K562 (cell line): ENCODE data around the gene ATF6B. TPM values are rescaled to one million over a fixed set of nuclear protein-coding genes. Genes with fewer than 3 reads are reported as not detected.

ENCODE experiments used
- ARHGAP35 ChIP-seq: fragments of 450-650 bp; IDR thresholded peaks from 2 replicates; pipeline ENCODE4 v1.6.1; 2018; ENCODE audit not compliant: partially characterized antibody
- ARID1B ChIP-seq: fragments of 450-650 bp; IDR thresholded peaks from 2 replicates; pipeline ENCODE4 v1.6.1; 2016; ENCODE audit warnings: antibody characterized with exemption, mild to moderate bottlenecking, inconsistent platforms
- CEBPG ChIP-seq, 3 experiments: fragments of 200-800 bp in 1 of 3; sonication (Bioruptor generic) in 1 of 3; sonication (generic) in 1 of 3; formaldehyde crosslinking in 1 of 3; IDR thresholded peaks in 2 of 3; conservative IDR thresholded peaks in 1 of 3; 2 replicates each; pipeline versions ENCODE4 v1.6.1 to v1.8.0; 2016 to 2022; ENCODE audit warnings: missing compliant biosample characterization in 2 of 3, missing genetic modification characterization in 2 of 3, mild to moderate bottlenecking in 1 of 3, missing genetic modification reagents in 1 of 3
- ETV1 ChIP-seq: fragments of 450-650 bp; conservative IDR thresholded peaks from 2 replicates; pipeline ENCODE4 v1.6.1; 2016; ENCODE audit warnings: missing genetic modification characterization, control low read depth, low read depth, missing compliant biosample characterization
- EWSR1 ChIP-seq: fragments of 450-650 bp; IDR thresholded peaks from 2 replicates; pipeline ENCODE4 v1.6.1; 2018; ENCODE audit warnings: borderline replicate concordance, mild to moderate bottlenecking, low read depth, moderate library complexity; ENCODE audit not compliant: partially characterized antibody
- EZH2 ChIP-seq: IDR thresholded peaks from 2 replicates; pipeline ENCODE4 v1.6.1; 2012; ENCODE audit warnings: low read depth, mild to moderate bottlenecking, inconsistent platforms, low read length, borderline replicate concordance
- FOSL1 ChIP-seq: fragments of 200-800 bp; sonication (Bioruptor generic); conservative IDR thresholded peaks from 2 replicates; pipeline ENCODE4 v1.6.1; 2016; ENCODE audit warnings: missing genetic modification characterization, missing compliant biosample characterization
- HBP1 ChIP-seq: fragments of 450-650 bp; formaldehyde crosslinking; IDR thresholded peaks from 2 replicates; pipeline ENCODE4 v1.4.0; 2022; ENCODE audit warnings: missing genetic modification characterization
- HDAC1 ChIP-seq, 2 experiments: fragments of 450-650 bp; IDR thresholded peaks; 2 replicates each; pipeline ENCODE4 v1.6.1; 2016 to 2017; ENCODE audit warnings: inconsistent platforms in 1 of 2, mild to moderate bottlenecking in 1 of 2, moderate library complexity in 1 of 2
- KLF13 ChIP-seq: fragments of 450-650 bp; IDR thresholded peaks from 2 replicates; pipeline ENCODE4 v1.6.1; 2016; ENCODE audit warnings: missing genetic modification characterization, low read depth, mild to moderate bottlenecking, missing compliant biosample characterization, moderate library complexity, borderline replicate concordance
- LARP7 ChIP-seq: fragments of 450-650 bp; IDR thresholded peaks from 2 replicates; pipeline ENCODE4 v1.6.1; 2016
- MAFK ChIP-seq: IDR thresholded peaks from 2 replicates; pipeline ENCODE4 v1.6.1; 2011; ENCODE audit warnings: low read length, improper control_type of control experiment
- MTA3 ChIP-seq: fragments of 450-650 bp; formaldehyde crosslinking; IDR thresholded peaks from 2 replicates; pipeline ENCODE4 v1.6.1; 2017; ENCODE audit warnings: mild to moderate bottlenecking, borderline replicate concordance
- NR2F6 ChIP-seq: fragments of 450-650 bp; formaldehyde crosslinking; IDR thresholded peaks from 2 replicates; pipeline ENCODE4 v1.4.0; 2020; ENCODE audit warnings: mild to moderate bottlenecking
- PKNOX1 ChIP-seq: fragments of 450-650 bp; IDR thresholded peaks from 2 replicates; pipeline ENCODE4 v1.6.1; 2016
- POLR2AphosphoS5 ChIP-seq: IDR thresholded peaks from 2 replicates; pipeline ENCODE4 v1.6.1; 2011; ENCODE audit warnings: mild to moderate bottlenecking, low read depth, low read length, moderate library complexity; ENCODE audit not compliant: control insufficient read depth, insufficient read depth
- RBM17 ChIP-seq: fragments of 200-400 bp; formaldehyde crosslinking; IDR thresholded peaks from 2 replicates; pipeline ENCODE4 v1.6.1; 2017; ENCODE audit warnings: low read depth, mild to moderate bottlenecking, low read length, borderline replicate concordance
- SRF ChIP-seq, 2 experiments: fragments of 250-450, 450-650 bp in 1 of 2; sonication (Bioruptor Pico) in 1 of 2; sonication (generic) in 1 of 2; formaldehyde crosslinking; IDR thresholded peaks; 2 replicates each; pipeline versions ENCODE4 v1.5.0 to v1.5.1; 2020 to 2022; ENCODE audit warnings: mild to moderate bottlenecking in 1 of 2, missing genetic modification reagents in 1 of 2
- TAF9B ChIP-seq: fragments of 450-650 bp; IDR thresholded peaks from 2 replicates; pipeline ENCODE4 v1.6.1; 2018; ENCODE audit warnings: mild to moderate bottlenecking; ENCODE audit not compliant: partially characterized antibody
- ZNF143 ChIP-seq: sonication (generic); formaldehyde crosslinking; IDR thresholded peaks from 2 replicates; pipeline ENCODE4 v1.9.0; 2022; ENCODE audit warnings: mild to moderate bottlenecking, missing genetic modification reagents
- polyA plus RNA-seq, 8 experiments: library from polyadenylated mRNA; depleted of rRNA in 4 of 8; stranded (reverse) in 5 of 8; unstranded in 3 of 8; fragments of >200 nt; fragmentation: Nextera tagmentation in 2 of 8; fragmentation: Illumina TruSeq in 1 of 8; extraction: Ambion mirVana in 2 of 8; extraction: Trizol in 1 of 8; gene quantifications; 2 replicates each; pipeline versions ENCODE4 v1.2.1 to v1.2.3, GENCODE V29; 2011 to 2014; ENCODE audit warnings: inconsistent platforms in 1 of 8, missing spikeins in 1 of 8
- total RNA-seq, 7 experiments: library from RNA; depleted of rRNA in 6 of 7; stranded (reverse); fragments of >200 nt in 6 of 7; fragmentation: Illumina TruSeq in 2 of 7; extraction: Trizol in 2 of 7; gene quantifications; 2 replicates each; pipeline versions ENCODE4 v1.2.1 to v1.2.3, GENCODE V29; 2011 to 2021; ENCODE audit warnings: low replicate concordance in 1 of 7
- TF ChIP-seq, protein P1 (sequence below), 2 experiments: IDR thresholded peaks; 2 replicates each; pipeline ENCODE4 v1.6.1; 2011; ENCODE audit warnings: borderline replicate concordance in 1 of 2, control low read depth in 1 of 2, low read depth in 1 of 2, low read length in 1 of 2, mild to moderate bottlenecking in 1 of 2, mixed read lengths in 1 of 2, moderate library complexity in 1 of 2; ENCODE audit not compliant: insufficient read depth in 1 of 2, insufficient read length in 1 of 2, poor library complexity in 1 of 2, severe bottlenecking in 1 of 2; ENCODE audit errors: extremely low read depth in 1 of 2
- TF ChIP-seq, protein P2 (sequence below): fragments of 450-650 bp; formaldehyde crosslinking; conservative IDR thresholded peaks from 2 replicates; pipeline ENCODE4 v1.4.0; 2022; ENCODE audit warnings: mild to moderate bottlenecking, missing genetic modification characterization

Gene ATF6B
- total and polyA plus RNA-seq, 9 of the 15 experiments (the other 6 are each of a cell fraction or from before 2014, with no cell fraction given) = 20.7 to 131 (median 31.7) TPM

DNA sequence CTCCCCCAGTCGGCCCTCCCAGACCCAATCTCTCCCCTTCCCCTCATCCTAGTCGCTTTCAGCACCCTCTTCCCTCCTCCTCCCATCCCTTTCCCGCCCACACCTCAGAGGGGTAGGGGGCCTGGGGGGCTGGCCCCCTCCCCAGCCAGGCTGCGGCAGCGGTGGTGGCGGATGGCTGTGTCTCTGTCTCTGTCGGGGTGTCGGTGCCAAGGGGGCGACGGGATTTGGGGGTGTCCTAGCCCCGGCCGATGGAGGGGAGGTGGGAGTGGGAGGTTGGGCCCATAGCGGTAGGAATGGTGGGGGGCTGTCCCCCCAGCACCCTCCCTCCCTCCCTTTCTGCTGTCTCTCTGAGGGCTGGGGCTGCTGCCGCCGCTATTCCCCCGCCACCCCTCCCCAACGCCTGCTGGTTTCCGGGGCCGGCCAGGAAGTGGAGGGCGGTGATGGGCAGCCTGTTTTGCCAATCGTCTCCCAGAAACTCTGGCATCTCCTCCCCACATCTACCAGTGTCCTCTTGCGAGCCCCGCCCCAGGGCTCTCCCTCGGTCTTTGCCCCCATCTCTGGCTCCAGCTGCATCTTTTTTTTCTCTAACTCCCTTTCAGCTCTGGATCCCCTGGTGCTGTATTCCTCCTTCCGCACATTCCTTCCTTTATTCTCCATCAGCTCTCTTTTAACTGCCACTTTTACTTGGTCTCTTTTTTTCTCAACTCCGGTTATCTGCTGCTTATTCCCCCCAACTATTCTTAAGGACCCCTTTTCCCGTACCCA is 47.8 kb upstream of the ATF6B start, which contains the start of gene AGPAT1 (continued):
- TF ChIP-seq, protein P1, sequence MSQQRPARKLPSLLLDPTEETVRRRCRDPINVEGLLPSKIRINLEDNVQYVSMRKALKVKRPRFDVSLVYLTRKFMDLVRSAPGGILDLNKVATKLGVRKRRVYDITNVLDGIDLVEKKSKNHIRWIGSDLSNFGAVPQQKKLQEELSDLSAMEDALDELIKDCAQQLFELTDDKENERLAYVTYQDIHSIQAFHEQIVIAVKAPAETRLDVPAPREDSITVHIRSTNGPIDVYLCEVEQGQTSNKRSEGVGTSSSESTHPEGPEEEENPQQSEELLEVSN (IDR thresholded peaks at IDR 0.05; ENCODE audit: borderline replicate concordance in 1 of 2, extremely low read depth in 1 of 2, insufficient read depth in 1 of 2, insufficient read length in 1 of 2, low read depth in 1 of 2, low read length in 1 of 2, poor library complexity in 1 of 2, severe bottlenecking in 1 of 2) = peak in 1 of 2 experiments; percentile 19
- TF ChIP-seq ARHGAP35 = no peak
- TF ChIP-seq, protein P2, sequence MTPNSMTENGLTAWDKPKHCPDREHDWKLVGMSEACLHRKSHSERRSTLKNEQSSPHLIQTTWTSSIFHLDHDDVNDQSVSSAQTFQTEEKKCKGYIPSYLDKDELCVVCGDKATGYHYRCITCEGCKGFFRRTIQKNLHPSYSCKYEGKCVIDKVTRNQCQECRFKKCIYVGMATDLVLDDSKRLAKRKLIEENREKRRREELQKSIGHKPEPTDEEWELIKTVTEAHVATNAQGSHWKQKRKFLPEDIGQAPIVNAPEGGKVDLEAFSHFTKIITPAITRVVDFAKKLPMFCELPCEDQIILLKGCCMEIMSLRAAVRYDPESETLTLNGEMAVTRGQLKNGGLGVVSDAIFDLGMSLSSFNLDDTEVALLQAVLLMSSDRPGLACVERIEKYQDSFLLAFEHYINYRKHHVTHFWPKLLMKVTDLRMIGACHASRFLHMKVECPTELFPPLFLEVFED = peak; percentile 84
- no peak for TF ChIP-seq RBM17
- no peak for TF ChIP-seq EWSR1
- peak in 1 of 2 experiments; percentile 68; a peak in 2 of 4 replicates for TF ChIP-seq HDAC1 (IDR thresholded peaks at IDR 0.05)
- no peak for TF ChIP-seq NR2F6 (CRISPR knock-in tag)
- TF ChIP-seq POLR2AphosphoS5 = peak; percentile 55; the same call in 1 of the 2 replicates
- TF ChIP-seq ZNF143 = no peak
- peak; percentile 35 for TF ChIP-seq ARID1B
- TF ChIP-seq MTA3 = no peak
- peak; percentile 75 for TF ChIP-seq ETV1 (tag)
- TF ChIP-seq EZH2 = no peak
- peak; percentile 7 for TF ChIP-seq TAF9B
- TF ChIP-seq CEBPG (CRISPR knock-in tag; IDR thresholded peaks at IDR 0.05) = 0 out of 2 replicates have a peak, but pooled peaks have one; percentile 14
- TF ChIP-seq CEBPG (tag; conservative IDR thresholded peaks at IDR 0.05 in 1 of 2, IDR thresholded peaks at IDR 0.05 in 1 of 2) = no peak
- peak; percentile 99 for TF ChIP-seq LARP7
- no peak for TF ChIP-seq KLF13
- TF ChIP-seq SRF (CRISPR knock-in tag; IDR thresholded peaks at IDR 0.05) = no peak
- TF ChIP-seq MAFK = no peak
- TF ChIP-seq FOSL1 (tag) = no peak
- TF ChIP-seq PKNOX1 = peak; percentile 100
- TF ChIP-seq HBP1 (CRISPR knock-in tag) = peak; percentile 83; the same call in 1 of the 2 replicates
